ENCODE results near the gene TMEM52.

DNA sequence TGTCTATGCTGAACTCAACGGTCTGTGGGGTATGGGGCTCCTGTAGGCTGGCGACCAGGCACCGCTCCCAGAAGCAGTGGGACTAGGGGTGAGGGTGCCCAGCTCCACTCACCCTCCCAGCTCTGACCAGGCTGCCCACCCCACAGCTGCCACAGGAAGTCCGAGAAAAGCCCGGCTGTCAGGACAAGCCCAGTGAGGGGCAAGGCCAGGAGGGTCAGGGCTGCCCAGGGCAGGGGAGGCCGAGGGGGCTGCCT is 3.5 kb upstream of the TMEM52 start:
- TF ChIP-seq, protein P1, sequence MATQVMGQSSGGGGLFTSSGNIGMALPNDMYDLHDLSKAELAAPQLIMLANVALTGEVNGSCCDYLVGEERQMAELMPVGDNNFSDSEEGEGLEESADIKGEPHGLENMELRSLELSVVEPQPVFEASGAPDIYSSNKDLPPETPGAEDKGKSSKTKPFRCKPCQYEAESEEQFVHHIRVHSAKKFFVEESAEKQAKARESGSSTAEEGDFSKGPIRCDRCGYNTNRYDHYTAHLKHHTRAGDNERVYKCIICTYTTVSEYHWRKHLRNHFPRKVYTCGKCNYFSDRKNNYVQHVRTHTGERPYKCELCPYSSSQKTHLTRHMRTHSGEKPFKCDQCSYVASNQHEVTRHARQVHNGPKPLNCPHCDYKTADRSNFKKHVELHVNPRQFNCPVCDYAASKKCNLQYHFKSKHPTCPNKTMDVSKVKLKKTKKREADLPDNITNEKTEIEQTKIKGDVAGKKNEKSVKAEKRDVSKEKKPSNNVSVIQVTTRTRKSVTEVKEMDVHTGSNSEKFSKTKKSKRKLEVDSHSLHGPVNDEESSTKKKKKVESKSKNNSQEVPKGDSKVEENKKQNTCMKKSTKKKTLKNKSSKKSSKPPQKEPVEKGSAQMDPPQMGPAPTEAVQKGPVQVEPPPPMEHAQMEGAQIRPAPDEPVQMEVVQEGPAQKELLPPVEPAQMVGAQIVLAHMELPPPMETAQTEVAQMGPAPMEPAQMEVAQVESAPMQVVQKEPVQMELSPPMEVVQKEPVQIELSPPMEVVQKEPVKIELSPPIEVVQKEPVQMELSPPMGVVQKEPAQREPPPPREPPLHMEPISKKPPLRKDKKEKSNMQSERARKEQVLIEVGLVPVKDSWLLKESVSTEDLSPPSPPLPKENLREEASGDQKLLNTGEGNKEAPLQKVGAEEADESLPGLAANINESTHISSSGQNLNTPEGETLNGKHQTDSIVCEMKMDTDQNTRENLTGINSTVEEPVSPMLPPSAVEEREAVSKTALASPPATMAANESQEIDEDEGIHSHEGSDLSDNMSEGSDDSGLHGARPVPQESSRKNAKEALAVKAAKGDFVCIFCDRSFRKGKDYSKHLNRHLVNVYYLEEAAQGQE (IDR thresholded peaks at IDR 0.05) = no peak
- TF ChIP-seq, protein P2, sequence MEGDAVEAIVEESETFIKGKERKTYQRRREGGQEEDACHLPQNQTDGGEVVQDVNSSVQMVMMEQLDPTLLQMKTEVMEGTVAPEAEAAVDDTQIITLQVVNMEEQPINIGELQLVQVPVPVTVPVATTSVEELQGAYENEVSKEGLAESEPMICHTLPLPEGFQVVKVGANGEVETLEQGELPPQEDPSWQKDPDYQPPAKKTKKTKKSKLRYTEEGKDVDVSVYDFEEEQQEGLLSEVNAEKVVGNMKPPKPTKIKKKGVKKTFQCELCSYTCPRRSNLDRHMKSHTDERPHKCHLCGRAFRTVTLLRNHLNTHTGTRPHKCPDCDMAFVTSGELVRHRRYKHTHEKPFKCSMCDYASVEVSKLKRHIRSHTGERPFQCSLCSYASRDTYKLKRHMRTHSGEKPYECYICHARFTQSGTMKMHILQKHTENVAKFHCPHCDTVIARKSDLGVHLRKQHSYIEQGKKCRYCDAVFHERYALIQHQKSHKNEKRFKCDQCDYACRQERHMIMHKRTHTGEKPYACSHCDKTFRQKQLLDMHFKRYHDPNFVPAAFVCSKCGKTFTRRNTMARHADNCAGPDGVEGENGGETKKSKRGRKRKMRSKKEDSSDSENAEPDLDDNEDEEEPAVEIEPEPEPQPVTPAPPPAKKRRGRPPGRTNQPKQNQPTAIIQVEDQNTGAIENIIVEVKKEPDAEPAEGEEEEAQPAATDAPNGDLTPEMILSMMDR (IDR thresholded peaks at IDR 0.05; ENCODE audit: low read depth, low read length, missing input control) = no peak
- TF ChIP-seq, protein P3, sequence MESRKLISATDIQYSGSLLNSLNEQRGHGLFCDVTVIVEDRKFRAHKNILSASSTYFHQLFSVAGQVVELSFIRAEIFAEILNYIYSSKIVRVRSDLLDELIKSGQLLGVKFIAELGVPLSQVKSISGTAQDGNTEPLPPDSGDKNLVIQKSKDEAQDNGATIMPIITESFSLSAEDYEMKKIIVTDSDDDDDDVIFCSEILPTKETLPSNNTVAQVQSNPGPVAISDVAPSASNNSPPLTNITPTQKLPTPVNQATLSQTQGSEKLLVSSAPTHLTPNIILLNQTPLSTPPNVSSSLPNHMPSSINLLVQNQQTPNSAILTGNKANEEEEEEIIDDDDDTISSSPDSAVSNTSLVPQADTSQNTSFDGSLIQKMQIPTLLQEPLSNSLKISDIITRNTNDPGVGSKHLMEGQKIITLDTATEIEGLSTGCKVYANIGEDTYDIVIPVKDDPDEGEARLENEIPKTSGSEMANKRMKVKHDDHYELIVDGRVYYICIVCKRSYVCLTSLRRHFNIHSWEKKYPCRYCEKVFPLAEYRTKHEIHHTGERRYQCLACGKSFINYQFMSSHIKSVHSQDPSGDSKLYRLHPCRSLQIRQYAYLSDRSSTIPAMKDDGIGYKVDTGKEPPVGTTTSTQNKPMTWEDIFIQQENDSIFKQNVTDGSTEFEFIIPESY (IDR thresholded peaks at IDR 0.05) = no peak
